GM20000 (cell line): ENCODE results near the gene ZNF438.
"Not testable (repeated sequence)": the region's sequence is repeated elsewhere in the genome, so short reads cannot be mapped to it uniquely, and the experiment has no call there.

Source experiments
- DNase-seq: peaks from one replicate; pipeline ENCODE4 v3.0.0; 2012; ENCODE audit warnings: low spot score
- TF ChIP-seq, protein P1 (sequence below): IDR thresholded peaks from 2 replicates; pipeline ENCODE4 v1.5.1; 2012; ENCODE audit warnings: mild to moderate bottlenecking, control low read depth; ENCODE audit errors: extremely low read depth, missing control alignments

ZNF438 gene

DNA sequence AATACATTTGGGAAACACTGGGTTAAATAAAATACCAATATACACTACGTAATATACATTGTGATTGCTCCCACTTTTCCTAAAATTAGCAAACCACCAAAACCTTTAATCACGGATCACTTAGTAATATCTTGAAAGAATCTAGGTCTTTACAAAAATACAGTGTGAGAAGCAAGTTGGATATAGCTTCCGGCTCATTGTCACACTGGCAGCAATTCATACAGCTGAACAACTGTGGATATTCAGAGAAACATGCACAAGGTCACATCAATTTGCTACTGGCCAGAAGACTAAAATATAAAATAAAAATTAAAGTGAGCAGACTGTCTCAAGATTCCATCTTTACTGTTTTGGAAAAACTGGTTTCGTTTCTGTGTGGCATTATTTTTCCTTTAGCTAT, 69.1 kb downstream of the ZNF438 start:
- TF ChIP-seq, protein P1, sequence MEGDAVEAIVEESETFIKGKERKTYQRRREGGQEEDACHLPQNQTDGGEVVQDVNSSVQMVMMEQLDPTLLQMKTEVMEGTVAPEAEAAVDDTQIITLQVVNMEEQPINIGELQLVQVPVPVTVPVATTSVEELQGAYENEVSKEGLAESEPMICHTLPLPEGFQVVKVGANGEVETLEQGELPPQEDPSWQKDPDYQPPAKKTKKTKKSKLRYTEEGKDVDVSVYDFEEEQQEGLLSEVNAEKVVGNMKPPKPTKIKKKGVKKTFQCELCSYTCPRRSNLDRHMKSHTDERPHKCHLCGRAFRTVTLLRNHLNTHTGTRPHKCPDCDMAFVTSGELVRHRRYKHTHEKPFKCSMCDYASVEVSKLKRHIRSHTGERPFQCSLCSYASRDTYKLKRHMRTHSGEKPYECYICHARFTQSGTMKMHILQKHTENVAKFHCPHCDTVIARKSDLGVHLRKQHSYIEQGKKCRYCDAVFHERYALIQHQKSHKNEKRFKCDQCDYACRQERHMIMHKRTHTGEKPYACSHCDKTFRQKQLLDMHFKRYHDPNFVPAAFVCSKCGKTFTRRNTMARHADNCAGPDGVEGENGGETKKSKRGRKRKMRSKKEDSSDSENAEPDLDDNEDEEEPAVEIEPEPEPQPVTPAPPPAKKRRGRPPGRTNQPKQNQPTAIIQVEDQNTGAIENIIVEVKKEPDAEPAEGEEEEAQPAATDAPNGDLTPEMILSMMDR = no peak
- no peak for DNase-seq

DNA sequence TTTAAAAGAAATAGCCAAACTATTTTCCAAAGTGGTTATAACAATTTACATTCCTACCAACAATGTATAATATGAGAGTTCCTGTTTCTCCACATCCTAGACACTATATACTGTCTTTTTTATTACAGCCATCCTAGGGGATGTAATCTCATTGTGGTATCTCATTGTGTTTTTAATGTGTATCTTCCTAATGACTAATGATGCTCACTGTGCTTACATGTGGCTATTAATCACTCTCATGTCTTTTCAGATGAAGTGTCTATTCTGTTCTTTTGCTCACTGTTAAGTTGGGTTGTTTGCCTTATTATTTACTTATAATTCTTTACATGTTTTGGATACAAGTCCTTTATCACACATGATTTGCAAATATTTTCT, 71.8 kb downstream of the ZNF438 start:
- TF ChIP-seq, protein P1 = no peak
- no peak for DNase-seq

DNA sequence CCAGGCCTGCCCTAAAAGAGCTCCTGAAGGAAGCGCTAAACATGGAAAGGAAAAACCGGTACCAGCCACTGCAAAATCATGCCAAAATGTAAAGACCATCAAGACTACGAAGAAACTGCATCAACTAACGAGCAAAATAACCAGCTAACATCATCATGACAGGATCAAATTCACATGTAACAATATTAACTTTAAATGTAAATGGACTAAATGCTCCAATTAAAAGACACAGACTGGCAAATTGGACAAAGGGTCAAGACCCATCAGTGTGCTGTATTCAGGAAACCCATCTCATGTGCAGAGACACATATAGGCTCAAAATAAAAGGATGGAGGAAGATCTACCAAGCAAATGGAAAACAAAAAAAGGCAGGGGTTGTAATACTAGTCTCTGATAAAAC, 82.4 kb downstream of the ZNF438 start:
- DNase-seq = not testable (repeated sequence)

DNA sequence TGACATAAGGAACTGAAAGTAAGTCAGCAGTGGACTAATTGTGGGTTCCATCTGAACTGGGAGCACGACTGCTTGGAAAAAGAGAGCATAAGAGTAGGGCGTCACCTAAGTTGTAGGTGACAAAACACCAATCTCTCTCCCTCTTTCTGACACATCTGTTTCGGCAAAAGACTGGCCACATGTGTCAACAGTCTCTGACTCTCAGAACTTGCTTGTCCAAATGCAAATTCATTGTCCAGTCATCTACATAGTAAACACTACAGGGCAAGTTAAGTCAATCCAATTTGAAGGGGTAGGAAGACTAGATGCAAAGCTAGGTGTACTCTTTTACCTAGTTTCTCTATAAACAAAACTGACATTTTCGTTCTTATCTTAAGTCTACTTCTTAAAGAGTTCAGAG, 87.7 kb downstream of the ZNF438 start:
- TF ChIP-seq, protein P1 = no peak
- DNase-seq = no peak

DNA sequence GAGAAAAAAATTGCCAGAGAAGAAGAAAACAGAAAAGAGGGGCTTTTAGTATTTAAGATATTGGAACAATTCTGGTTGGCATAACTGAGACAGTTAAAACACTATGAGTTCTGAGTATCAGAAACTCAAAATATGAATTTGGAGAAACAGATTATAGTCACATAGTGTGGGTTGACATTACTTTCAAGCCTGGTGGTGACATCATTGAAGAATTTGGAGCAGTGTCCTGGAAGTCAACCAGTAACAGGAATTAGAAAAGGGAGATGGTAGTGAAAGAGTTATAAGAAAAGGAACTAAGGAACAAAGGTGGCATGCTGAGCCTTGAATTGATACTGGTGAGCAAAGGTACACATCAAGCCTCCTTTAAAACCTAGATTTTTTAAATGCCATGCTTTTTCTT, 88.2 kb downstream of the ZNF438 start:
- DNase-seq = no peak
- TF ChIP-seq, protein P1 = no peak

DNA sequence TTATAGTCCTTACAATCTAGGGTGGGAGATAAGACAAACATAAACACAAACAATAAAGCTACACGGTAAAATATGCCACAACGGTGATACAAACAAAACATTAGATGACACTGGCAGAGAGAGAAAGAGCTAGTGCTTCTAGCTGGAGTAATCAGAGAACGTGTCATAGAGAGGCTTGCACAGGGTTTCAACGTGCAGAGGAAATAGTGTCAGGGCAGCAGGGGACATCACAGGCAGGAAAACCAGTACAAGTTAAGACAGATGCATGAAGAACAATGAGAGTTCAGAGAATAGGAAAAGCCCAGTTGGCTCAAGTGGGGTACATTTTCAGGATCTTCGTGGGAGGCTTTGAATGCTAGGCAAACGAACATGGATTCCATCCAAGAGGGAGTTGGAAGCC, 91.4 kb downstream of the ZNF438 start:
- TF ChIP-seq, protein P1 = no peak
- no peak for DNase-seq

DNA sequence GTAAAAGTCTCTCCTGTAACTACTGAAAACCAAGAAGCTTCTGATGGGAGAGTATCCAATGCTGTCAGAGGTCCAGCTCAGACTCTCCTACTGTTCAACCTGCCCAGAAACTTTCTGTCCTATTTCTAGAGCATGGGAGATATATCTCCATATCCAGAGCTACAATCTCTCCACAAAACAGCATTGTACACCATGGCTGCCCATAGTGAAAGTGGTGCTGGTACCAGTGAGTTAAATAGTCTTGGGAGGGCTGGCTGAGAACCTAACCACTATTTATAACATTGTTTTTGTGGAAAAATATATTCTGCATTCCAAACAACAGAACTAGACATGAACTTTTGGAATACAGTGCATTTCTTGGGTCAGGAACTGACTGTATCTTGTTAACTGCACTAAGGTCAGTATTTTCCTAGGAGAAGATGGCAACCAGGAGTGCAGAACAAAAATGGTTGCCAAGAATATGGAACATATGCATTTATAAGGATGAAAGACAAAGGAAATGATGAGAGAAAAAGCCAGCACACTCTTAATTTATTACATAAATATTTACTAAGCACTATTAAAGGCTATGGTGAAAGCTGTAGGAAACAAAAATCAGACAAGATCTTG, 91.9 kb downstream of the ZNF438 start:
- DNase-seq = no peak
- TF ChIP-seq, protein P1 = no peak

DNA sequence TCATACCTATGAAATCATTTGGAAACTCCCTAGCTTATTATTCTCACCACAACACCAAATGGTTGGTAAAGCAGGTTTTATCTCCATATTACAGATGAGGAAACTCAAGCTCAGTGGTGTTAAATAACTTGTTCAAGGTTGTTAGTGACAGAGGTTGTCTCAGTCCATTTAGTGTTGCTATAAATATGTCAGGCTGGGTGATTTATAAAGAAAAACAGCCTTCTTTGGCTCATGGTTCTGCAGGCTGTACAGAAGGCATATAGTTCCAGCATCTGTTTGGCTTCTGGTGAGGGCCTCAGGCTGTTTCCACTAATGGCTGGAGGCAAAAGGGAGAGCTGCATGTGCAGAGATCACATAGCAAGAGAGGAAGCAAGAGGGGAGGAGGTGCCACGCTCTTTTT, 96.6 kb downstream of the ZNF438 start:
- TF ChIP-seq, protein P1 = no peak
- no peak for DNase-seq
